ENCODE measurements around the gene SPAG16. TPM values are rescaled to one million over a fixed set of nuclear protein-coding genes. Genes with fewer than 3 reads are reported as not detected.

The SPAG16 gene
- 8.6 and 9.5 TPM in 2 replicates for total RNA-seq
- total RNA-seq (2013) = 11.6 TPM
- 3.4 and 5.2 TPM in 2 replicates for polyA plus RNA-seq
- polyA minus RNA-seq = 2.6 and 5.1 TPM in 2 replicates

DNA sequence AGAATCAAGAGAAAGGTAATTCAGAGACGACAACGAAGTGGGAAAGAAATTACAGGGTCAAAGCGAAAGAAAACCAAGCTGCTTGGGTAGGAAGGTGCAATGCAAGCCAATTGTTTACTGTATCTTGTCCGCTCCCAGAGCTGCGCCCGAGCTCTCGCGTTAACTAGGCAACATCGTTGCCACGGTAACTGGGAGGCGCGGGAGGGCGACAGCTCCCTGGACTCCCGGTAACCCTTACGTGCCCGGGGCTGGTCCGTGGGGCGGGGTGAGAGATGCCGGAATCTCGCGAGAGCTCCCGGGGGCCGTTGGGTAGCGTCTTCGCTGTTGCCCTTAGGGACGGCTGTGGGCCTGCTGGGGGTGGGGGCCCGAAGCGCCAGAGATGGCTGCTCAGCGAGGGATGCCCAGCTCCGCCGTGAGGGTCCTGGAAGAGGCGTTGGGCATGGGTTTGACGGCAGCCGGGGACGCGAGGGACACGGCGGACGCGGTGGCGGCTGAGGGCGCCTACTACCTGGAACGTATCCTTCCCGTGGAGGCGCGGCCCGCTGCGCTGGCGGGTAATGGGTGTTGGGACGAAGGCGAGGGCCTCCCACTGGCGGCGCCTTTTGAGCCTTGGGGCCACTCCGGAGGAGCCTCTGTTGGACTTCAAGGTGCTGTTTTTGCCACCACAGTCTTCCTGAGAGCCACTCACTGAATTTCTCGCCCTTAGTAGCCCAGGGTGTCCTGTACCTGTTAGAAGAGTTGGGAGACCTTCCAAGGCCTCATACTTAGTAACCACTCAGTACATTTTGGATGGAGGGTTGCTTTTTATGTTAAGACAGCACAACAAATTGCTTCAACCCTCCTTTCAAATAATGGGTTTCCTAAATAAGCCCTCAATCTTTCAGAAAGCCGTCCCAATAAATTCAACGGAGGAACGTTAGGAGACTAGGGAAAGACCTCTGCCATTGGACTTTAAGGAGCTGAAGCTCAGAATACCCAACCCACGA is at the start of gene SPAG16:
Gene SPAG16, plus strand, starts transcription at position 360 of the 986 bp plus-strand sequence.
- peak within 1 kb of the TSS; percentile 96 for H2AFZ ChIP-seq (ENCODE audit: insufficient read depth, low read depth, low read length, poor library complexity, severe bottlenecking)
- H3K9me3 ChIP-seq (ENCODE audit: control extremely low read depth in 1 of 3, control insufficient read depth in 2 of 3, insufficient read depth in 1 of 3, low read length in 2 of 3) = no peaks in the 10 kb centered on the region
- TF ChIP-seq EZH2 (IDR thresholded peaks at IDR 0.05; ENCODE audit: borderline replicate concordance, insufficient read depth, low read depth, low read length, poor library complexity, severe bottlenecking) = no peak
- TF ChIP-seq, protein P1, sequence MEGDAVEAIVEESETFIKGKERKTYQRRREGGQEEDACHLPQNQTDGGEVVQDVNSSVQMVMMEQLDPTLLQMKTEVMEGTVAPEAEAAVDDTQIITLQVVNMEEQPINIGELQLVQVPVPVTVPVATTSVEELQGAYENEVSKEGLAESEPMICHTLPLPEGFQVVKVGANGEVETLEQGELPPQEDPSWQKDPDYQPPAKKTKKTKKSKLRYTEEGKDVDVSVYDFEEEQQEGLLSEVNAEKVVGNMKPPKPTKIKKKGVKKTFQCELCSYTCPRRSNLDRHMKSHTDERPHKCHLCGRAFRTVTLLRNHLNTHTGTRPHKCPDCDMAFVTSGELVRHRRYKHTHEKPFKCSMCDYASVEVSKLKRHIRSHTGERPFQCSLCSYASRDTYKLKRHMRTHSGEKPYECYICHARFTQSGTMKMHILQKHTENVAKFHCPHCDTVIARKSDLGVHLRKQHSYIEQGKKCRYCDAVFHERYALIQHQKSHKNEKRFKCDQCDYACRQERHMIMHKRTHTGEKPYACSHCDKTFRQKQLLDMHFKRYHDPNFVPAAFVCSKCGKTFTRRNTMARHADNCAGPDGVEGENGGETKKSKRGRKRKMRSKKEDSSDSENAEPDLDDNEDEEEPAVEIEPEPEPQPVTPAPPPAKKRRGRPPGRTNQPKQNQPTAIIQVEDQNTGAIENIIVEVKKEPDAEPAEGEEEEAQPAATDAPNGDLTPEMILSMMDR (IDR thresholded peaks at IDR 0.05) = no peak
- 3% methylated on average over 57 of the region's 59 CpGs for WGBS (ENCODE audit: insufficient coverage)
- no peaks in the 10 kb centered on the region for H3K27me3 ChIP-seq (replicated peaks in 1 of 4; ENCODE audit: control extremely low read depth in 1 of 4, control insufficient read depth in 3 of 4, insufficient read depth in 4 of 4, low read length in 3 of 4)
- ChIA-PET CTCF (interaction anchor here (0.7 to 1.8 kb wide), 8 partner anchors 33 to 1547 kb away, joined by 3 to 7 read pairs (median 3); partner anchors contain the start of gene IKZF2), POLR2A (no interaction called here)
- no peaks in the 10 kb centered on the region for H3K36me3 ChIP-seq (replicated peaks in 1 of 2; ENCODE audit: control extremely low read depth in 1 of 2, control insufficient read depth in 1 of 2, extremely low read depth in 1 of 2, insufficient read depth in 2 of 2, low read length in 1 of 2)
- H3K79me2 ChIP-seq (ENCODE audit: control insufficient read depth, insufficient read depth, low read length) = no peaks in the 10 kb centered on the region
- H3K4me2 ChIP-seq (replicated peaks; ENCODE audit: low read depth, low read length, poor library complexity, severe bottlenecking) = peak within 1 kb of the TSS; percentile 78
- peak within 1 kb of the TSS; percentile 69 to 95 (median 77) for H3K4me3 ChIP-seq (ENCODE audit: control extremely low read depth in 1 of 5, extremely low read depth in 1 of 5, insufficient read depth in 1 of 5, low read depth in 2 of 5, low read length in 4 of 5)
- intact Hi-C loops (cut with micrococcal nuclease) = loop anchor here (1.0 to 2.0 kb wide), 3 partner anchors 52 to 1525 kb away; partner anchors contain the start of gene BARD1
- ATAC-seq (ENCODE audit: low read depth) (peak; percentile 95), DNase-seq (peak; percentile 95)
- Mint-ChIP-seq H3K27me3 (no peaks in the 10 kb centered on the region), H3K9me3 (ENCODE audit: insufficient read depth) (no peaks in the 10 kb centered on the region), H3K4me3 (peak within 1 kb of the TSS; percentile 100), H3K27ac (peak within 1 kb of the TSS; percentile 94), H3K4me1 (peaks cover 32% of the 10 kb centered on the region)
- H3K9ac ChIP-seq (ENCODE audit: low read length) = peak within 1 kb of the TSS; percentile 70
- H4K20me1 ChIP-seq (ENCODE audit: control insufficient read depth, insufficient read depth, low read length, poor library complexity, severe bottlenecking) = no peaks in the 10 kb centered on the region
- peaks cover 11 to 13% of the 10 kb centered on the region in 2 donors for H3K4me1 ChIP-seq (ENCODE audit: control insufficient read depth in 2 of 2, insufficient read depth in 2 of 2, low read length in 2 of 2)
- H3K27ac ChIP-seq (ENCODE audit: low read length in 2 of 2) = peak within 1 kb of the TSS; percentile 41 to 77

Measured in B cell (primary cell).